Astrocyte (in vitro differentiated cells and primary cell): ENCODE measurements around the gene HAT1. TPM values are rescaled to one million over a fixed set of nuclear protein-coding genes. Genes with fewer than 3 reads are reported as not detected.

Source experiments
- DNase-seq: peaks from one replicate; pipeline ENCODE4 v3.0.0-alpha.2; 2010; ENCODE audit warnings: low read depth
- FAIRE-seq: peaks from 2 replicates; lab custom pipeline; 2011; peaks lifted over from hg19 to GRCh38; lab: Jason Lieb, UNC
- H2AFZ ChIP-seq: 2 replicates; pipeline ENCODE4 v1.6.0; 2012; ENCODE audit warnings: low read depth, low read length, inconsistent platforms
- H3K27ac ChIP-seq: 2 replicates; pipeline ENCODE4 v1.5.1; 2011; ENCODE audit warnings: low read depth, low read length, inconsistent platforms
- H3K27me3 ChIP-seq: 2 replicates; pipeline ENCODE4 v1.6.0; 2011; ENCODE audit warnings: low read length, inconsistent platforms; ENCODE audit not compliant: insufficient read depth
- H3K36me3 ChIP-seq: 2 replicates; pipeline ENCODE4 v1.5.1; 2011; ENCODE audit warnings: low read length, inconsistent platforms; ENCODE audit not compliant: insufficient read depth
- H3K4me1 ChIP-seq: 2 replicates; pipeline ENCODE4 v1.5.1; 2011; ENCODE audit warnings: low read length, inconsistent platforms; ENCODE audit not compliant: insufficient read depth
- H3K4me2 ChIP-seq: 2 replicates; pipeline ENCODE4 v1.6.0; 2012; ENCODE audit warnings: low read length, inconsistent platforms
- H3K4me3 ChIP-seq: 2 replicates; pipeline ENCODE4 v1.5.1; 2011; ENCODE audit warnings: low read depth, mild to moderate bottlenecking, low read length, inconsistent platforms; ENCODE audit not compliant: insufficient read depth
- H3K79me2 ChIP-seq: 2 replicates; pipeline ENCODE4 v1.6.0; 2012; ENCODE audit warnings: mild to moderate bottlenecking, low read length, inconsistent platforms; ENCODE audit not compliant: insufficient read depth
- H3K9ac ChIP-seq: 2 replicates; pipeline ENCODE4 v1.6.0; 2012; ENCODE audit warnings: mild to moderate bottlenecking, low read length, inconsistent platforms
- H3K9me3 ChIP-seq: 2 replicates; pipeline ENCODE4 v1.5.1; 2012; ENCODE audit warnings: low read depth, mild to moderate bottlenecking, low read length, inconsistent platforms; ENCODE audit not compliant: insufficient read depth
- H4K20me1 ChIP-seq: 2 replicates; pipeline ENCODE4 v1.6.0; 2012; ENCODE audit warnings: low read length, inconsistent platforms; ENCODE audit not compliant: insufficient read depth
- H3K27ac Mint-ChIP-seq: one replicate; pipeline ENCODE4 v1.8.0; 2021; ENCODE audit warnings: mild to moderate bottlenecking, mixed read lengths; ENCODE audit not compliant: unreplicated experiment
- H3K27me3 Mint-ChIP-seq: one replicate; pipeline ENCODE4 v1.8.0; 2021; ENCODE audit warnings: low read depth, mixed read lengths; ENCODE audit not compliant: unreplicated experiment
- H3K36me3 Mint-ChIP-seq: one replicate; pipeline ENCODE4 v1.8.0; 2021; ENCODE audit warnings: low read depth, mixed read lengths; ENCODE audit not compliant: unreplicated experiment
- H3K4me1 Mint-ChIP-seq: one replicate; pipeline ENCODE4 v1.8.0; 2021; ENCODE audit warnings: low read depth, mixed read lengths; ENCODE audit not compliant: unreplicated experiment
- H3K4me3 Mint-ChIP-seq: one replicate; pipeline ENCODE4 v1.8.0; 2021; ENCODE audit warnings: mild to moderate bottlenecking, moderate library complexity, mixed read lengths; ENCODE audit not compliant: unreplicated experiment
- H3K9me3 Mint-ChIP-seq: one replicate; pipeline ENCODE4 v1.8.0; 2021; ENCODE audit warnings: mild to moderate bottlenecking, mixed read lengths; ENCODE audit not compliant: unreplicated experiment
- CTCF ChIP-seq: IDR thresholded peaks from 2 replicates; pipeline ENCODE4 v1.5.1; 2011; ENCODE audit warnings: low read depth, mild to moderate bottlenecking, inconsistent platforms, low read length, moderate library complexity; ENCODE audit not compliant: insufficient read depth
- EZH2 ChIP-seq: IDR thresholded peaks from 2 replicates; pipeline ENCODE4 v1.6.1; 2012; ENCODE audit warnings: mild to moderate bottlenecking, low read length, inconsistent platforms; ENCODE audit not compliant: insufficient read depth
- total RNA-seq: library from RNA; stranded (reverse); gene quantifications from 2 replicates; pipeline ENCODE4 v1.2.1, GENCODE V29; 2021

Gene HAT1
- total RNA-seq, 1 donor from 2014 or later = 29.1 TPM

- Mint-ChIP-seq H3K27ac (no peak overlapping the region), H3K36me3 (no peaks in the 10 kb centered on the region), H3K4me1 (no peaks in the 10 kb centered on the region), H3K4me3 (no peak overlapping the region), H3K9me3 (peaks cover 2% of the 10 kb centered on the region), H3K27me3 (no peaks in the 10 kb centered on the region)
- no peaks in the 10 kb centered on the region for H3K4me1 ChIP-seq
- H3K36me3 ChIP-seq = no peaks in the 10 kb centered on the region
- H3K4me3 ChIP-seq = no peak overlapping the region
- H2AFZ ChIP-seq = no peak overlapping the region
- DNase-seq = no peak
- FAIRE-seq = no peak
- no peak overlapping the region for H3K9ac ChIP-seq
- no peaks in the 10 kb centered on the region for H3K27me3 ChIP-seq
- H3K27ac ChIP-seq = no peak overlapping the region
- H3K9me3 ChIP-seq = no peaks in the 10 kb centered on the region
- H3K4me2 ChIP-seq = no peak overlapping the region
- H4K20me1 ChIP-seq = no peaks in the 10 kb centered on the region
- TF ChIP-seq EZH2 (no peak), CTCF (no peak)
- H3K79me2 ChIP-seq = no peaks in the 10 kb centered on the region
These were observed 11.8 kb upstream of the HAT1 start for GRCh38 chr2:171910494-171910893.

GRCh38 chr2:171913517-171913916 lies 8.7 kb upstream of the HAT1 start:
- DNase-seq (no peak), FAIRE-seq (no peak)
- no peak overlapping the region for H3K27ac Mint-ChIP-seq
- H3K9me3 ChIP-seq = no peaks in the 10 kb centered on the region
- H3K9me3 Mint-ChIP-seq = no peaks in the 10 kb centered on the region
- H3K27ac ChIP-seq = no peak overlapping the region
- H3K27me3 ChIP-seq = no peaks in the 10 kb centered on the region
- no peaks in the 10 kb centered on the region for H3K27me3 Mint-ChIP-seq
- no peaks in the 10 kb centered on the region for H3K36me3 Mint-ChIP-seq
- no peaks in the 10 kb centered on the region for H3K79me2 ChIP-seq
- H4K20me1 ChIP-seq = no peaks in the 10 kb centered on the region
- TF ChIP-seq CTCF (no peak), EZH2 (no peak)
- no peaks in the 10 kb centered on the region for H3K4me1 Mint-ChIP-seq
- no peak overlapping the region for H3K4me2 ChIP-seq
- H2AFZ ChIP-seq = no peak overlapping the region
- no peaks in the 10 kb centered on the region for H3K36me3 ChIP-seq
- H3K4me3 Mint-ChIP-seq = no peak overlapping the region
- H3K9ac ChIP-seq = no peak overlapping the region
- no peak overlapping the region for H3K4me3 ChIP-seq
- H3K4me1 ChIP-seq = no peaks in the 10 kb centered on the region

GRCh38 chr2:171919453-171919852 lies 2.8 kb upstream of the HAT1 start:
- Mint-ChIP-seq H3K4me1 (peaks cover 7% of the 10 kb centered on the region), H3K27ac (no peak overlapping the region), H3K4me3 (no peak overlapping the region), H3K9me3 (no peaks in the 10 kb centered on the region), H3K27me3 (no peaks in the 10 kb centered on the region), H3K36me3 (no peaks in the 10 kb centered on the region)
- DNase-seq = no peak
- Histone ChIP-seq H3K27ac (no peak overlapping the region), H3K9ac (no peak overlapping the region), H3K4me2 (no peak overlapping the region), H2AFZ (no peak overlapping the region), H3K4me3 (no peak overlapping the region), H3K4me1 (peaks cover 11% of the 10 kb centered on the region), H3K9me3 (no peaks in the 10 kb centered on the region), H3K36me3 (no peaks in the 10 kb centered on the region), H4K20me1 (no peaks in the 10 kb centered on the region), H3K27me3 (no peaks in the 10 kb centered on the region), H3K79me2 (peaks cover 20% of the 10 kb centered on the region)
- no peak for FAIRE-seq
- TF ChIP-seq CTCF = no peak
- TF ChIP-seq EZH2 = no peak
